Fibroblast of pulmonary artery (primary cell): ENCODE data around the gene P4HA1.

ENCODE experiments used
- DNase-seq: peaks from one replicate; pipeline ENCODE4 v3.0.0-alpha.2; 2010; ENCODE audit warnings: low read depth
- H3K4me3 ChIP-seq: replicated peaks from 2 replicates; pipeline ENCODE4 v1.5.1; 2011; ENCODE audit warnings: low read depth, mild to moderate bottlenecking, control low read depth, low read length, moderate library complexity
- CTCF ChIP-seq: IDR thresholded peaks from 2 replicates; pipeline ENCODE4 v1.5.1; 2011; ENCODE audit warnings: mild to moderate bottlenecking, control low read depth, low read length, inconsistent platforms; ENCODE audit errors: missing control alignments

P4HA1 gene

GRCh38 chr10:72976886-72977285 lies 119.8 kb downstream of the P4HA1 start:
- TF ChIP-seq CTCF: no peak
- H3K4me3 ChIP-seq: no peak overlapping the region
- DNase-seq: no peak
